ENCODE measurements around the gene RMI1.

Gene RMI1

DNA sequence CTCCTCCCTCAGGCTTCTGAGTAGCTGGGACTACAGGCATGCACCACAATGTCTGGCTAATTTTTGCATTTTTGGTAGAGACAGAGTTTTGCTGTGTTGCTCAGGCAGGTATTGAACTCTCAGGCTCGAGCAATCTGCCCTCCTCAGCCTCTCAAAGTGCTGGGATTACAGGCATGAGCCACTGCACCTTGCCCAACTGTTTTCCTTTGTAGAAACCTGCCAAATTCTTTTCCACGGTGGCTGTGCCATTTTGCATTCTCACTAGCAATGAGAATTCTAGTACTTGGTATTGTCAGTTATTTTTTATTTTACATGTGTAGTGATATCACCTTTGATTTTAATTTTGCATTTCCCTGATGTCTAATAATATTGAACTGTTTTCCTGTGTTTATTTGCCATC is 7.8 kb downstream of the RMI1 start:
- no peak for DNase-seq (ENCODE audit: low read depth in 1 of 2, low spot score in 1 of 2)
- no peak for TF ChIP-seq GABPA (IDR thresholded peaks at IDR 0.05; ENCODE audit: low read depth)
- no peak for TF ChIP-seq SPI1 (IDR thresholded peaks at IDR 0.05; ENCODE audit: borderline replicate concordance, low read depth)
- TF ChIP-seq, protein P1, sequence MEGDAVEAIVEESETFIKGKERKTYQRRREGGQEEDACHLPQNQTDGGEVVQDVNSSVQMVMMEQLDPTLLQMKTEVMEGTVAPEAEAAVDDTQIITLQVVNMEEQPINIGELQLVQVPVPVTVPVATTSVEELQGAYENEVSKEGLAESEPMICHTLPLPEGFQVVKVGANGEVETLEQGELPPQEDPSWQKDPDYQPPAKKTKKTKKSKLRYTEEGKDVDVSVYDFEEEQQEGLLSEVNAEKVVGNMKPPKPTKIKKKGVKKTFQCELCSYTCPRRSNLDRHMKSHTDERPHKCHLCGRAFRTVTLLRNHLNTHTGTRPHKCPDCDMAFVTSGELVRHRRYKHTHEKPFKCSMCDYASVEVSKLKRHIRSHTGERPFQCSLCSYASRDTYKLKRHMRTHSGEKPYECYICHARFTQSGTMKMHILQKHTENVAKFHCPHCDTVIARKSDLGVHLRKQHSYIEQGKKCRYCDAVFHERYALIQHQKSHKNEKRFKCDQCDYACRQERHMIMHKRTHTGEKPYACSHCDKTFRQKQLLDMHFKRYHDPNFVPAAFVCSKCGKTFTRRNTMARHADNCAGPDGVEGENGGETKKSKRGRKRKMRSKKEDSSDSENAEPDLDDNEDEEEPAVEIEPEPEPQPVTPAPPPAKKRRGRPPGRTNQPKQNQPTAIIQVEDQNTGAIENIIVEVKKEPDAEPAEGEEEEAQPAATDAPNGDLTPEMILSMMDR (IDR thresholded peaks at IDR 0.05; ENCODE audit: insufficient read depth, low read length): no peak
- no peak for TF ChIP-seq POLR2AphosphoS5 (IDR thresholded peaks at IDR 0.05; ENCODE audit: low read depth)
- TF ChIP-seq, protein P2, sequence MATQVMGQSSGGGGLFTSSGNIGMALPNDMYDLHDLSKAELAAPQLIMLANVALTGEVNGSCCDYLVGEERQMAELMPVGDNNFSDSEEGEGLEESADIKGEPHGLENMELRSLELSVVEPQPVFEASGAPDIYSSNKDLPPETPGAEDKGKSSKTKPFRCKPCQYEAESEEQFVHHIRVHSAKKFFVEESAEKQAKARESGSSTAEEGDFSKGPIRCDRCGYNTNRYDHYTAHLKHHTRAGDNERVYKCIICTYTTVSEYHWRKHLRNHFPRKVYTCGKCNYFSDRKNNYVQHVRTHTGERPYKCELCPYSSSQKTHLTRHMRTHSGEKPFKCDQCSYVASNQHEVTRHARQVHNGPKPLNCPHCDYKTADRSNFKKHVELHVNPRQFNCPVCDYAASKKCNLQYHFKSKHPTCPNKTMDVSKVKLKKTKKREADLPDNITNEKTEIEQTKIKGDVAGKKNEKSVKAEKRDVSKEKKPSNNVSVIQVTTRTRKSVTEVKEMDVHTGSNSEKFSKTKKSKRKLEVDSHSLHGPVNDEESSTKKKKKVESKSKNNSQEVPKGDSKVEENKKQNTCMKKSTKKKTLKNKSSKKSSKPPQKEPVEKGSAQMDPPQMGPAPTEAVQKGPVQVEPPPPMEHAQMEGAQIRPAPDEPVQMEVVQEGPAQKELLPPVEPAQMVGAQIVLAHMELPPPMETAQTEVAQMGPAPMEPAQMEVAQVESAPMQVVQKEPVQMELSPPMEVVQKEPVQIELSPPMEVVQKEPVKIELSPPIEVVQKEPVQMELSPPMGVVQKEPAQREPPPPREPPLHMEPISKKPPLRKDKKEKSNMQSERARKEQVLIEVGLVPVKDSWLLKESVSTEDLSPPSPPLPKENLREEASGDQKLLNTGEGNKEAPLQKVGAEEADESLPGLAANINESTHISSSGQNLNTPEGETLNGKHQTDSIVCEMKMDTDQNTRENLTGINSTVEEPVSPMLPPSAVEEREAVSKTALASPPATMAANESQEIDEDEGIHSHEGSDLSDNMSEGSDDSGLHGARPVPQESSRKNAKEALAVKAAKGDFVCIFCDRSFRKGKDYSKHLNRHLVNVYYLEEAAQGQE (IDR thresholded peaks at IDR 0.05; ENCODE audit: insufficient replicate concordance, low read depth): no peak
- Histone ChIP-seq H3K4me3 (replicated peaks; ENCODE audit: insufficient read depth, low read length) (no peak overlapping the region), H3K27me3 (ENCODE audit: insufficient read depth, poor library complexity, severe bottlenecking) (no peaks in the 10 kb centered on the region), H3K27ac (replicated peaks) (no peak overlapping the region)

DNA sequence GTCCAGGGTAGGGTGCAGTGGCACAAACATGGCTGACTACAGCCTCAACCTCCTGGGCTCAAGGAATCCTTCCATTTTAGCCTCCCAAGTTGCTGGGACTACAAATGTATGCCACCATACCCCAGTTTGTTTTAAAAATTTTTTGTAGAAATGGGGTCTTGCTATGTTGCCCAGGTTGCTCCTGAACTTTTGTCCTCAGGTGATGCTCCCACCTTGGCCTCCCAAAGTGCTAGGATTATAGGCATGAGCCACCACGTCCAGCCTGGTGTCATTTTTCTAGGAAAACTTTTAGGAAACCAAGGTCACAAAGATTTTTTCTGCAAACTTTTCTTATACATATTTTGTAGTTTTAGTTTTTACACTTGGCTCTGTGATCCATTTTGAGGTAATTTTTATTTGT is 10.8 kb downstream of the RMI1 start:
- no peaks in the 10 kb centered on the region for H3K27me3 ChIP-seq (ENCODE audit: insufficient read depth, poor library complexity, severe bottlenecking)
- TF ChIP-seq, protein P1 (IDR thresholded peaks at IDR 0.05; ENCODE audit: insufficient read depth, low read length): no peak
- TF ChIP-seq, protein P2 (IDR thresholded peaks at IDR 0.05; ENCODE audit: insufficient replicate concordance, low read depth): no peak
- no peak for TF ChIP-seq POLR2AphosphoS5 (IDR thresholded peaks at IDR 0.05; ENCODE audit: low read depth)
- no peak for TF ChIP-seq SPI1 (IDR thresholded peaks at IDR 0.05; ENCODE audit: borderline replicate concordance, low read depth)
- no peak for TF ChIP-seq GABPA (IDR thresholded peaks at IDR 0.05; ENCODE audit: low read depth)
- no peak overlapping the region for H3K27ac ChIP-seq (replicated peaks)
- no peak overlapping the region for H3K4me3 ChIP-seq (replicated peaks; ENCODE audit: insufficient read depth, low read length)
- no peak for DNase-seq (ENCODE audit: low read depth in 1 of 2, low spot score in 1 of 2)

DNA sequence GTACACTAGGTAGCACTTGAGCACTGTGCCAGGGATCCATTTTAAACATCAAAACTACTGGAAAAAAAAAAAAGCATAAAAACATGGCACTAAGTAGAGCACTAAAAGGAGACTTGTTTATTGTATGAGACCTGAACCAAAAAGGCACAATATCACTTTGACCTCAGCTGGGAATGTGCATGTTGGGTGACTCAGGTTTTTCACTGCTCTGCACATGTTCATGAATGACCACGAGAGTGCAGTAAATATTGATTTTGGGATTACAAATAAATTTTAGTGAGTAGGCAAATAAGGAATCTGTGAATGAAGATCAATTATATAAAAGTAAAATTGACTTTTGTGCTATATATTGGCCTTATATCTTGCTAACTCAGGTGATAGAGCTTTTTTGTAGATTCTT is 11.8 kb downstream of the RMI1 start:
- H3K27ac ChIP-seq (replicated peaks): no peak overlapping the region
- TF ChIP-seq, protein P1 (IDR thresholded peaks at IDR 0.05; ENCODE audit: insufficient read depth, low read length): no peak
- TF ChIP-seq, protein P2 (IDR thresholded peaks at IDR 0.05; ENCODE audit: insufficient replicate concordance, low read depth): no peak
- TF ChIP-seq GABPA (IDR thresholded peaks at IDR 0.05; ENCODE audit: low read depth) (no peak), SPI1 (IDR thresholded peaks at IDR 0.05; ENCODE audit: borderline replicate concordance, low read depth) (no peak), POLR2AphosphoS5 (IDR thresholded peaks at IDR 0.05; ENCODE audit: low read depth) (no peak)
- H3K27me3 ChIP-seq (ENCODE audit: insufficient read depth, poor library complexity, severe bottlenecking): no peaks in the 10 kb centered on the region

More for the DNA sequence above, 11.8 kb downstream of the RMI1 start:
- no peak overlapping the region for H3K4me3 ChIP-seq (replicated peaks; ENCODE audit: insufficient read depth, low read length)
- no peak for DNase-seq (ENCODE audit: low read depth in 1 of 2, low spot score in 1 of 2)

All from HL-60 (cell line).